GM12878 (cell line): Measurements from ENCODE around the gene MLN. TPM values are rescaled to one million over a fixed set of nuclear protein-coding genes. Genes with fewer than 3 reads are reported as not detected.

ENCODE experiments used
- ATAC-seq: fragments of 200-7000 bp; cut with Tn5 transposase; 3 replicates; pipeline ENCODE4 v1.9.1; 2020; ENCODE audit warnings: mild to moderate bottlenecking, moderate library complexity
- BruUV-seq: library from RNA; stranded (reverse); fragments of 400-500 nt; replicated peaks from 2 replicates; lab custom pipeline; 2021; lab: Mats Ljungman, UMichigan
- CTCF ChIA-PET: fragments of 300-600 bp; sonication (Branson Sonifier 250); formaldehyde crosslinking; extraction: SDS; loops from one replicate; lab custom pipeline; 2021; ENCODE audit warnings: inconsistent platforms; lab: Yijun Ruan, JAX
- POLR2A ChIA-PET: fragments of 350-600 bp; formaldehyde crosslinking; extraction: SDS; loops from one replicate; lab custom pipeline; 2021; ENCODE audit warnings: inconsistent platforms; lab: Charles Lee
- RAD21 ChIA-PET: fragments of 300-600 bp; sonication (Branson Sonifier 250); formaldehyde crosslinking; loops from one replicate; lab custom pipeline; 2023; ENCODE audit warnings: antibody characterized with exemption; ENCODE audit not compliant: unreplicated experiment; lab: Charles Lee
- SMC1A ChIA-PET: fragments of 300-600 bp; sonication (Branson Sonifier 250); formaldehyde crosslinking; loops from one replicate; lab custom pipeline; 2023; ENCODE audit not compliant: unreplicated experiment, uncharacterized antibody; lab: Charles Lee
- DNase-seq: peaks from one replicate; pipeline ENCODE4 v3.0.0-alpha.2; 2011; ENCODE audit warnings: low read depth, low spot score
- FAIRE-seq: peaks from 3 replicates; lab custom pipeline; 2011; peaks lifted over from hg19 to GRCh38; lab: Jason Lieb, UNC
- H2AFZ ChIP-seq: 2 replicates; pipeline ENCODE4 v1.6.0; 2011; ENCODE audit warnings: low read depth, low read length, control low read depth; ENCODE audit not compliant: control insufficient read depth
- H3K27ac ChIP-seq: 2 replicates; pipeline ENCODE4 v1.5.1; 2011; ENCODE audit warnings: control low read depth; ENCODE audit not compliant: control insufficient read depth, insufficient read depth
- H3K27me3 ChIP-seq, 2 experiments: replicated peaks in 1 of 2; 2 replicates each; pipeline versions ENCODE4 v1.6.0 to v1.6.1; 2011; ENCODE audit warnings: low read length in 1 of 2; ENCODE audit not compliant: control insufficient read depth in 2 of 2, insufficient read depth in 2 of 2
- H3K36me3 ChIP-seq, 2 experiments: 2 replicates each; pipeline ENCODE4 v1.5.1; 2011; ENCODE audit warnings: low read length in 1 of 2; ENCODE audit not compliant: control insufficient read depth in 2 of 2, insufficient read depth in 2 of 2
- H3K4me1 ChIP-seq: 2 replicates; pipeline ENCODE4 v1.6.1; 2011; ENCODE audit warnings: mild to moderate bottlenecking, low read length, moderate library complexity, mixed read lengths; ENCODE audit not compliant: control insufficient read depth, insufficient read depth
- H3K4me2 ChIP-seq: 2 replicates; pipeline ENCODE4 v1.6.0; 2011; ENCODE audit warnings: control low read depth; ENCODE audit not compliant: control insufficient read depth, insufficient read depth
- H3K4me3 ChIP-seq: fragments of 200-600 bp; sonication (generic); 2 replicates; pipeline ENCODE4 v1.5.1; 2016
- H3K79me2 ChIP-seq: 2 replicates; pipeline ENCODE4 v1.6.0; 2011; ENCODE audit warnings: low read length; ENCODE audit not compliant: control insufficient read depth, insufficient read depth
- H3K9ac ChIP-seq: 2 replicates; pipeline ENCODE4 v1.8.0; 2011; ENCODE audit warnings: low read length, control low read depth, mixed read lengths; ENCODE audit not compliant: control insufficient read depth, insufficient read depth
- H3K9me3 ChIP-seq: replicated peaks from 3 replicates; pipeline ENCODE4 v1.5.1; 2011; ENCODE audit warnings: mild to moderate bottlenecking, low read length; ENCODE audit not compliant: control insufficient read depth, insufficient read depth
- H4K20me1 ChIP-seq: 2 replicates; pipeline ENCODE4 v1.6.0; 2011; ENCODE audit not compliant: control insufficient read depth, insufficient read depth
- BACH1 ChIP-seq: fragments of 450-650 bp; IDR thresholded peaks from 2 replicates; pipeline ENCODE4 v1.6.1; 2017; ENCODE audit warnings: mild to moderate bottlenecking, borderline replicate concordance
- CHD1 ChIP-seq: IDR thresholded peaks from 2 replicates; pipeline ENCODE4 v1.6.1; 2012; ENCODE audit warnings: low read depth, low read length, improper control_type of control experiment
- CREM ChIP-seq: IDR thresholded peaks from 2 replicates; pipeline ENCODE4 v1.6.1; 2014; ENCODE audit warnings: antibody characterized with exemption, low read depth
- E4F1 ChIP-seq: fragments of 450-650 bp; IDR thresholded peaks from 2 replicates; pipeline ENCODE4 v1.6.1; 2018; ENCODE audit warnings: borderline replicate concordance, mild to moderate bottlenecking; ENCODE audit not compliant: partially characterized antibody
- ESRRA ChIP-seq: IDR thresholded peaks from 2 replicates; pipeline ENCODE4 v1.6.1; 2012; ENCODE audit warnings: mild to moderate bottlenecking, low read length, improper control_type of control experiment
- FOS ChIP-seq: IDR thresholded peaks from 3 replicates; pipeline ENCODE4 v1.6.1; 2011; ENCODE audit warnings: borderline replicate concordance; ENCODE audit not compliant: insufficient read length; ENCODE audit errors: extremely low read depth
- MEF2A ChIP-seq: IDR thresholded peaks from 2 replicates; pipeline ENCODE4 v1.6.1; 2011; ENCODE audit warnings: low read depth, mild to moderate bottlenecking, low read length, moderate library complexity; ENCODE audit not compliant: insufficient read depth
- TAF1 ChIP-seq: IDR thresholded peaks from 2 replicates; pipeline ENCODE4 v1.6.1; 2011; ENCODE audit warnings: mild to moderate bottlenecking, low read depth, low read length, borderline replicate concordance
- TCF3 ChIP-seq: IDR thresholded peaks from 2 replicates; pipeline ENCODE4 v1.6.1; 2012; ENCODE audit warnings: low read depth, mild to moderate bottlenecking, low read length, borderline replicate concordance; ENCODE audit not compliant: insufficient read depth
- ZBED1 ChIP-seq: IDR thresholded peaks from 2 replicates; pipeline ENCODE4 v1.6.1; 2016; ENCODE audit warnings: borderline replicate concordance
- ZNF384 ChIP-seq: IDR thresholded peaks from 2 replicates; pipeline ENCODE4 v1.6.1; 2012; ENCODE audit warnings: low read depth, mild to moderate bottlenecking, low read length, improper control_type of control experiment, borderline replicate concordance
- ZZZ3 ChIP-seq: IDR thresholded peaks from 2 replicates; pipeline ENCODE4 v1.6.1; 2011; ENCODE audit warnings: low read depth; ENCODE audit not compliant: control insufficient read depth, insufficient read length
- WGBS: methylation state at CpG from one replicate; pipeline ENCODE4 v1.1.6; 2016; ENCODE audit warnings: low lambda C conversion rate; ENCODE audit not compliant: insufficient replicate concordance, insufficient coverage; ENCODE audit errors: missing lambda C conversion rate; 5-methylcytosine and 5-hydroxymethylcytosine counted together
- in situ Hi-C: fragments of 300-500 bp; cut with MboI; formaldehyde crosslinking; loops from 9 replicates; pipeline ENCODE4 v1.14.3; 2018; ENCODE audit warnings: mixed read lengths
- intact Hi-C: fragments of 100-400 bp; cut with micrococcal nuclease; formaldehyde crosslinking; loops from one replicate; pipeline ENCODE4 v1.14.2; 2022; ENCODE audit not compliant: unreplicated experiment
- polyA plus RNA-seq, 11 experiments: library from polyadenylated mRNA; depleted of rRNA in 4 of 11; unstranded in 6 of 11; stranded (reverse) in 5 of 11; fragments of >200 nt; fragmentation: Nextera tagmentation in 4 of 11; fragmentation: Illumina TruSeq in 1 of 11; extraction: Ambion mirVana in 4 of 11; extraction: Trizol in 1 of 11; gene quantifications; 1 replicate in 1 of 11; 2 replicates in 10 of 11; pipeline versions ENCODE4 v1.2.1 to v1.2.3, GENCODE V29; 2011 to 2016; ENCODE audit warnings: inconsistent platforms in 2 of 11, missing spikeins in 2 of 11, low read depth in 1 of 11
- total RNA-seq, 4 experiments: library from RNA; depleted of rRNA in 3 of 4; stranded (reverse); fragments of >200 nt in 3 of 4; fragmentation: Illumina TruSeq in 1 of 4; extraction: Trizol in 1 of 4; gene quantifications; 2 replicates each; pipeline versions ENCODE4 v1.2.1 to v1.2.3, GENCODE V29; 2013 to 2021

The MLN gene
- total and polyA plus RNA-seq, 10 of the 15 experiments (the other 5 are each of a cell fraction or from before 2014, with no cell fraction given), result not detected

- Histone ChIP-seq H4K20me1 (no peaks in the 10 kb centered on the region), H3K9ac (no peak overlapping the region), H3K27me3 (no peaks in the 10 kb centered on the region), H3K9me3 (no peaks in the 10 kb centered on the region), H3K4me1 (no peaks in the 10 kb centered on the region), H3K79me2 (no peaks in the 10 kb centered on the region), H3K4me2 (no peak overlapping the region), H3K4me3 (no peak overlapping the region), H3K36me3 (peaks cover 8 to 33% of the 10 kb centered on the region in 2 experiments), H3K27ac (no peak overlapping the region), H2AFZ (no peak overlapping the region)
- no TSS peak for BruUV-seq
- SMC1A ChIA-PET, result no interaction called here
- in situ Hi-C loops (no loop called here), intact Hi-C loops (no loop called here)
- DNase-seq (no peak), FAIRE-seq (no peak), ATAC-seq (no peak)
- WGBS, result 99% methylated on average over 4 of the region's 4 CpGs
- RAD21 ChIA-PET, result no interaction called here
- CTCF ChIA-PET, result no interaction called here
- POLR2A ChIA-PET, result no interaction called here
- TF ChIP-seq CHD1 (no peak), MEF2A (no peak), ZNF384 (no peak), ZZZ3 (no peak), FOS (no peak), ZBED1 (no peak), TAF1 (no peak), TCF3 (no peak), ESRRA (no peak), CREM (no peak), BACH1 (no peak), E4F1 (no peak)
Observed at GRCh38 chr6:33776186-33776585, 27.6 kb downstream of the MLN start.
